ENCODE measurements around the gene MINDY4.

MINDY4 gene

DNA sequence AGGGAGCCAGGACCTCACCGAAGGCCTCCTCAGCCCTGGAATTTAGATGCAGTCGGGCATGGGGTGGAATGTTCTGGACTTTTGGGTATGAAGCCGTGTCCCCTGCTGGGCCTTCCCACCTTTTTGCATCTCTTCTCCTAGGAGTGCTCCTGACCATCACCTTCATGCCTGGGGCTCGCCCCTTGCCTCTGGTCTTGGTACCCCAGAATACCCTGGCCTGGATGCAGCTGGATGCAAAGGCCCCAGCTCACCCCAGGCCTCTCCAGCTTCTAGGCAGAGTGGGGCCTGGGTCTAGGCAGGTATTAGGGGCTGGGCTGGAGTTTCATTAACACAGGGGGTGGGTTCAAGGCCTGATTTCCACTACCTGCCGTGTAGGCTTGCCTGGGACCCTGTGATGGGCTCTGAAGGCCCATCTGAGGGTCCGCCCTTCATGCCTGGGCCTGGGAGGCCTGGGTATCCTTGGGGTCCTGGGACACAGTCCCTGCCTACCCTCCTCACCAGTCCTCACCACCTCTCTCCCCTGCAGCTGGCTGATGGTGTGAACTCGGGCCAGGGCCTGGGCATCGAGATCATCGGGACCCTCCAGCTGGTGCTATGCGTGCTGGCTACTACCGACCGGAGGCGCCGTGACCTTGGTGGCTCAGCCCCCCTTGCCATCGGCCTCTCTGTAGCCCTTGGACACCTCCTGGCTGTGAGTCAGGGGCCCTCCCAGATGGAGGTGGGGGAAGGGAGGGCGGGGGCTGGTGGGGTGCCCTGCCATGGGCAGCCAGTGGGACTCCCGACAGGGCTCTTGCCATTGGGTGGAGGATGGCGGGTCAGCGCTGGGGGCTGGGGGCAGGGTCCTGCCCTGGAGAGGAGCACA is 150.6 kb downstream of the MINDY4 start:
- Histone ChIP-seq H3K4me3 (ENCODE audit: low read depth, low read length) (no peak overlapping the region), H3K36me3 (no peaks in the 10 kb centered on the region), H3K27me3 (ENCODE audit: insufficient read depth, low read depth, severe bottlenecking) (no peaks in the 10 kb centered on the region), H3K9me3 (ENCODE audit: severe bottlenecking) (no peaks in the 10 kb centered on the region), H3K27ac (no peak overlapping the region)
- TF ChIP-seq, protein P1, sequence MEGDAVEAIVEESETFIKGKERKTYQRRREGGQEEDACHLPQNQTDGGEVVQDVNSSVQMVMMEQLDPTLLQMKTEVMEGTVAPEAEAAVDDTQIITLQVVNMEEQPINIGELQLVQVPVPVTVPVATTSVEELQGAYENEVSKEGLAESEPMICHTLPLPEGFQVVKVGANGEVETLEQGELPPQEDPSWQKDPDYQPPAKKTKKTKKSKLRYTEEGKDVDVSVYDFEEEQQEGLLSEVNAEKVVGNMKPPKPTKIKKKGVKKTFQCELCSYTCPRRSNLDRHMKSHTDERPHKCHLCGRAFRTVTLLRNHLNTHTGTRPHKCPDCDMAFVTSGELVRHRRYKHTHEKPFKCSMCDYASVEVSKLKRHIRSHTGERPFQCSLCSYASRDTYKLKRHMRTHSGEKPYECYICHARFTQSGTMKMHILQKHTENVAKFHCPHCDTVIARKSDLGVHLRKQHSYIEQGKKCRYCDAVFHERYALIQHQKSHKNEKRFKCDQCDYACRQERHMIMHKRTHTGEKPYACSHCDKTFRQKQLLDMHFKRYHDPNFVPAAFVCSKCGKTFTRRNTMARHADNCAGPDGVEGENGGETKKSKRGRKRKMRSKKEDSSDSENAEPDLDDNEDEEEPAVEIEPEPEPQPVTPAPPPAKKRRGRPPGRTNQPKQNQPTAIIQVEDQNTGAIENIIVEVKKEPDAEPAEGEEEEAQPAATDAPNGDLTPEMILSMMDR (IDR thresholded peaks at IDR 0.05; ENCODE audit: low read depth, low read length): no peak
- no peak for DNase-seq

DNA sequence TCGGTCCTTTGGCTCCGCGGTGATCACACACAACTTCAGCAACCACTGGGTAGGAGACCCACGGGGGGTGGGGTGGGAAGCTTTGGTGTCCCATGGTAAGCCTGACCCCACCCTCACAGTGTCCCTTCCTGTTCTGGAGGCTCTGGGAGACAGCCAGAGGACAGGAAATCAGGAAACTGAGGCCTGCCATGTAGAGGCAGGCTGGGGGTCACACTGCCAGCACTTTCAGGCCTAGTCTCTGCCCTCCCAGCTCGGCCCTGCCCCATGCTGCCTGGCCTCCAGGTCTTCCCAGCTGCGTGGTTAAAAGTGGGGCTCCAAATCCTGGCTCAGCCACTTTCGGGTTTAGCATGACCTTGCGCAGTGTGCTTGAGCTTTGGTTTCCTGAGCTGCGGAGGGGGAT is 151.4 kb downstream of the MINDY4 start:
- no peak overlapping the region for H3K4me3 ChIP-seq (ENCODE audit: low read depth, low read length)
- H3K36me3 ChIP-seq: no peaks in the 10 kb centered on the region
- H3K9me3 ChIP-seq (ENCODE audit: severe bottlenecking): peaks cover 5% of the 10 kb centered on the region
- TF ChIP-seq, protein P1 (IDR thresholded peaks at IDR 0.05; ENCODE audit: low read depth, low read length): no peak
- no peaks in the 10 kb centered on the region for H3K27me3 ChIP-seq (ENCODE audit: insufficient read depth, low read depth, severe bottlenecking)
- H3K27ac ChIP-seq: no peak overlapping the region
- peak; percentile 45 for DNase-seq

DNA sequence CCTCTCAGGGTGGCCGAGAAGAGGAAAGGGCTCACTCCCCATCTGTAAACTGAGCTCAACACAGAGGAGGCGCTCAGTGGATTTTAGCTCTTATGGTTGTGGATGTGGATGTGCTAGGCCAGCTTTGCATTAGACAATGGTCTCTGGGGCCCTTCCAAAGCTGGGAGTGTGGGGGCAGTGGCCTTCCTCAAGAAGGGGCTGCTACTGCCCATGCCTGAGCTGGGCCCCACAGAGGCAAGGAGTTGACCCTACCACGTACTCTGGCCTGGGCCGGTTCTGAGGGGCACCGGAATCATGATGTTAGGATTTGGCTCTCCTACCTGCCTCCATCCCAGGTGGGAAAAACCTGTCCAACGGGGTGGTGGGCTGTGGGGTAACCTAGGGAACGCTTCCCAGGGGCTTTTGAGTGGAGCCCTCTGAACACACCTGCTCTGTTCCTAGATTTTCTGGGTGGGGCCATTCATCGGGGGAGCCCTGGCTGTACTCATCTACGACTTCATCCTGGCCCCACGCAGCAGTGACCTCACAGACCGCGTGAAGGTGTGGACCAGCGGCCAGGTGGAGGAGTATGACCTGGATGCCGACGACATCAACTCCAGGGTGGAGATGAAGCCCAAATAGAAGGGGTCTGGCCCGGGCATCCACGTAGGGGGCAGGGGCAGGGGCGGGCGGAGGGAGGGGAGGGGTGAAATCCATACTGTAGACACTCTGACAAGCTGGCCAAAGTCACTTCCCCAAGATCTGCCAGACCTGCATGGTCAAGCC is 152.0 kb downstream of the MINDY4 start:
- H3K4me3 ChIP-seq (ENCODE audit: low read depth, low read length): no peak overlapping the region
- DNase-seq: peak; percentile 4
- H3K27me3 ChIP-seq (ENCODE audit: insufficient read depth, low read depth, severe bottlenecking): no peaks in the 10 kb centered on the region
- peaks cover 5% of the 10 kb centered on the region for H3K9me3 ChIP-seq (ENCODE audit: severe bottlenecking)
- H3K36me3 ChIP-seq: no peaks in the 10 kb centered on the region
- H3K27ac ChIP-seq: no peak overlapping the region
- TF ChIP-seq, protein P1 (IDR thresholded peaks at IDR 0.05; ENCODE audit: low read depth, low read length): no peak

DNA sequence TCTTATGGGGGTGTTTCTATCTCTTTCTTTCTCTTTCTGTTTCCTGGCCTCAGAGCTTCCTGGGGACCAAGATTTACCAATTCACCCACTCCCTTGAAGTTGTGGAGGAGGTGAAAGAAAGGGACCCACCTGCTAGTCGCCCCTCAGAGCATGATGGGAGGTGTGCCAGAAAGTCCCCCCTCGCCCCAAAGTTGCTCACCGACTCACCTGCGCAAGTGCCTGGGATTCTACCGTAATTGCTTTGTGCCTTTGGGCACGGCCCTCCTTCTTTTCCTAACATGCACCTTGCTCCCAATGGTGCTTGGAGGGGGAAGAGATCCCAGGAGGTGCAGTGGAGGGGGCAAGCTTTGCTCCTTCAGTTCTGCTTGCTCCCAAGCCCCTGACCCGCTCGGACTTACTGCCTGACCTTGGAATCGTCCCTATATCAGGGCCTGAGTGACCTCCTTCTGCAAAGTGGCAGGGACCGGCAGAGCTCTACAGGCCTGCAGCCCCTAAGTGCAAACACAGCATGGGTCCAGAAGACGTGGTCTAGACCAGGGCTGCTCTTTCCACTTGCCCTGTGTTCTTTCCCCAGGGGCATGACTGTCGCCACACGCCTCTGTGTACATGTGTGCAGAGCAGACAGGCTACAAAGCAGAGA is 152.7 kb downstream of the MINDY4 start:
- TF ChIP-seq, protein P1 (IDR thresholded peaks at IDR 0.05; ENCODE audit: low read depth, low read length): no peak
- H3K27ac ChIP-seq: no peak overlapping the region
- H3K27me3 ChIP-seq (ENCODE audit: insufficient read depth, low read depth, severe bottlenecking): no peaks in the 10 kb centered on the region

DNA sequence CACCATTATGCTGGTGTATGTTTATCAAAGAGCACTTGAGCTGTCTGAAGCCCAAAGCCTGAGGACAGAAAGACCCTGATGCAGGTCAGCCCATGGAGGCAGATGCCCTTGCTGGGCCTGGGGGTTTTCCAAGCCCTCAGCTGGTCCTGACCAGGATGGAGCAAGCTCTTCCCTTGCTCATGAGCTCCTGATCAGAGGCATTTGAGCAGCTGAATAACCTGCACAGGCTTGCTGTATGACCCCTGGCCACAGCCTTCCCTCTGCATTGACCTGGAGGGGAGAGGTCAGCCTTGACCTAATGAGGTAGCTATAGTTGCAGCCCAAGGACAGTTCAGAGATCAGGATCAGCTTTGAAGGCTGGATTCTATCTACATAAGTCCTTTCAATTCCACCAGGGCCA is 153.4 kb downstream of the MINDY4 start:
- Histone ChIP-seq H3K27me3 (ENCODE audit: insufficient read depth, low read depth, severe bottlenecking) (no peaks in the 10 kb centered on the region), H3K36me3 (no peaks in the 10 kb centered on the region), H3K27ac (no peak overlapping the region), H3K4me3 (ENCODE audit: low read depth, low read length) (no peak overlapping the region), H3K9me3 (ENCODE audit: severe bottlenecking) (peaks cover 5% of the 10 kb centered on the region)
- no peak for DNase-seq
- TF ChIP-seq, protein P1 (IDR thresholded peaks at IDR 0.05; ENCODE audit: low read depth, low read length): no peak

More for the DNA sequence above, 152.7 kb downstream of the MINDY4 start:
- H3K4me3 ChIP-seq (ENCODE audit: low read depth, low read length): no peak overlapping the region
- peak; percentile 3 for DNase-seq
- H3K9me3 ChIP-seq (ENCODE audit: severe bottlenecking): peaks cover 5% of the 10 kb centered on the region
- no peaks in the 10 kb centered on the region for H3K36me3 ChIP-seq
